ENCODE measurements around the gene KLRC2.
"Not testable (repeated sequence)": the region's sequence is repeated elsewhere in the genome, so short reads cannot be mapped to it uniquely, and the experiment has no call there.

Gene KLRC2

DNA sequence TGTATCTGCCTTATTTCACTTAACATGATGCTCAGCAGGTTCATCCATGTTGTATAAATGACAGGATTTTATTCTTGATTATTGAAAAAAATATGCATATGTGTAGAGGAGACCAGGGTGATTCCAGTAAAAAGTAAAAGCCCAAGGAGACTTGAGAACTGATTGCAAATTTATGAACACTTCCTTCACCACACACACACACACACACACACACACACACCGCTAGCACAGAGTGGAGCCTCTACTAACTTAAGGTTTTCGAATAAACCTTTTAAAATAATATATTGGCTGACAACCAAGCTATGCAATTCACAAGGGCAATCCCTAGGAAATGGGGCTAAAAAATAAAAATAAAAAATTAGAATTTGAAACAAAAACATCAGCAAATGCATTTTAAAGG, 37.6 kb downstream of the KLRC2 start:
- no peak for TF ChIP-seq EZH2 (IDR thresholded peaks at IDR 0.05; ENCODE audit: borderline replicate concordance, low read length)
- TF ChIP-seq, protein P1, sequence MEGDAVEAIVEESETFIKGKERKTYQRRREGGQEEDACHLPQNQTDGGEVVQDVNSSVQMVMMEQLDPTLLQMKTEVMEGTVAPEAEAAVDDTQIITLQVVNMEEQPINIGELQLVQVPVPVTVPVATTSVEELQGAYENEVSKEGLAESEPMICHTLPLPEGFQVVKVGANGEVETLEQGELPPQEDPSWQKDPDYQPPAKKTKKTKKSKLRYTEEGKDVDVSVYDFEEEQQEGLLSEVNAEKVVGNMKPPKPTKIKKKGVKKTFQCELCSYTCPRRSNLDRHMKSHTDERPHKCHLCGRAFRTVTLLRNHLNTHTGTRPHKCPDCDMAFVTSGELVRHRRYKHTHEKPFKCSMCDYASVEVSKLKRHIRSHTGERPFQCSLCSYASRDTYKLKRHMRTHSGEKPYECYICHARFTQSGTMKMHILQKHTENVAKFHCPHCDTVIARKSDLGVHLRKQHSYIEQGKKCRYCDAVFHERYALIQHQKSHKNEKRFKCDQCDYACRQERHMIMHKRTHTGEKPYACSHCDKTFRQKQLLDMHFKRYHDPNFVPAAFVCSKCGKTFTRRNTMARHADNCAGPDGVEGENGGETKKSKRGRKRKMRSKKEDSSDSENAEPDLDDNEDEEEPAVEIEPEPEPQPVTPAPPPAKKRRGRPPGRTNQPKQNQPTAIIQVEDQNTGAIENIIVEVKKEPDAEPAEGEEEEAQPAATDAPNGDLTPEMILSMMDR (IDR thresholded peaks at IDR 0.05; ENCODE audit: low read length), result no peak
- Histone ChIP-seq H3F3A (ENCODE audit: insufficient read depth, low read length) (peaks cover 19% of the 10 kb centered on the region), H3K4me2 (ENCODE audit: low read length) (peak overlapping the region; percentile 81), H3K9me2 (ENCODE audit: low read depth, low read length) (no peaks in the 10 kb centered on the region), H4K20me1 (ENCODE audit: insufficient read depth, low read length) (no peaks in the 10 kb centered on the region), H3K4me1 (ENCODE audit: insufficient read depth, low read length, severe bottlenecking) (peaks cover 95% of the 10 kb centered on the region), H3K9ac (ENCODE audit: low read length) (peak overlapping the region; percentile 75), H3K27me3 (ENCODE audit: insufficient read depth, low read length) (no peaks in the 10 kb centered on the region), H3K27ac (ENCODE audit: low read depth, low read length, poor library complexity, severe bottlenecking) (peak overlapping the region; percentile 97), H3K36me3 (ENCODE audit: insufficient read depth, low read length) (peaks cover 46% of the 10 kb centered on the region), H3K9me3 (ENCODE audit: low read length) (no peaks in the 10 kb centered on the region), H3K79me2 (ENCODE audit: insufficient read depth, low read length) (peaks cover 31% of the 10 kb centered on the region), H3K4me3 (ENCODE audit: low read depth, low read length, poor library complexity, severe bottlenecking) (peak overlapping the region; percentile 57), H2AFZ (ENCODE audit: low read length) (no peak overlapping the region)

DNA sequence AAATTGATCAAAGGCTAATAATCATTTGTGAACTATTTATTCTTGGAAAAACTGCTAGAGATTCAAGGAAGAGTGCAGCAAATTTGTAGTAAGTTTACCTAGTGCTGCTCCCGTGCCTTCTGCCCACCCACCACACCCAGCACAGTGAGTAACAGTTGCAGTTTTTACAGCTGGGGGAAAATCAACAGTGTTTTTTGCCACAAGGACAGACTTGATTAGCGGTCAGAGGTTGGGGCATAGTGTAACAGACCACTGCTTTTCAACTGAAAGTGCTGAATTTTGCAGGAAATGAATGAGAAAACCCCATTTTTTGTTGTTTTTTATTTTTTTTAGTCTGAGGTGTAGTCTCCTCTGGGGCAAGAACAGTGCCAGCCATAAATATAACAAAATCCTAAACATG, 38.5 kb downstream of the KLRC2 start:
- Histone ChIP-seq H3K4me2 (ENCODE audit: low read length) (peak overlapping the region; percentile 81), H3K9me2 (ENCODE audit: low read depth, low read length) (no peaks in the 10 kb centered on the region), H3K4me1 (ENCODE audit: insufficient read depth, low read length, severe bottlenecking) (peaks cover 99% of the 10 kb centered on the region), H3K79me2 (ENCODE audit: insufficient read depth, low read length) (peaks cover 23% of the 10 kb centered on the region; the same call in 1 of the 2 replicates), H3K27ac (ENCODE audit: low read depth, low read length, poor library complexity, severe bottlenecking) (peak overlapping the region; percentile 97), H2AFZ (ENCODE audit: low read length) (no peak overlapping the region), H3K36me3 (ENCODE audit: insufficient read depth, low read length) (peaks cover 43% of the 10 kb centered on the region), H3K4me3 (ENCODE audit: low read depth, low read length, poor library complexity, severe bottlenecking) (peak overlapping the region; percentile 57), H4K20me1 (ENCODE audit: insufficient read depth, low read length) (no peaks in the 10 kb centered on the region), H3K27me3 (ENCODE audit: insufficient read depth, low read length) (no peaks in the 10 kb centered on the region), H3K9ac (ENCODE audit: low read length) (peak overlapping the region; percentile 75), H3F3A (ENCODE audit: insufficient read depth, low read length) (peaks cover 19% of the 10 kb centered on the region), H3K9me3 (ENCODE audit: low read length) (no peaks in the 10 kb centered on the region)
- TF ChIP-seq, protein P1 (IDR thresholded peaks at IDR 0.05; ENCODE audit: low read length), result no peak
- TF ChIP-seq EZH2 (IDR thresholded peaks at IDR 0.05; ENCODE audit: borderline replicate concordance, low read length), result no peak

DNA sequence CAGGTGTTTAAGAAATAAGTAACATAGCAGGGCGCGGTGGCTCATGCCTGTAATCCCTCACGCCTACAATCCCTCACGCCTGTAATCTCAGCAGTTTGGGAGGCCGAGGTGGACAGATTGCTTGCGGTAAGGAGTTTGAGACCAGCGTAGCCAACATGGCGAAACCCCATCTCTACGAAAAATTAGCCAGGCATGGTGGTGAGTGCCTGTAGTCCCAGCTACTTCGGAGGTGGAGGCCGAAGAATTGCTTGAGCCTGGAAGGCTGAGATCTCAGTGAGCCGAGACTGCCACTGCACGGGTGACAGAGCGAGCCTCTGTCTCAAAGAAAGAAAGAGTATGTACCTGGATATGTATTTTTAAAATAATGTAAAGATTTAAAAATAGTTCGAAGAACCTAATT, 39.6 kb downstream of the KLRC2 start:
- peak overlapping the region; percentile 57 for H3K4me3 ChIP-seq (ENCODE audit: low read depth, low read length, poor library complexity, severe bottlenecking)
- H3K27ac ChIP-seq (ENCODE audit: low read depth, low read length, poor library complexity, severe bottlenecking), result peak overlapping the region; percentile 97
- peak overlapping the region; percentile 81 for H3K4me2 ChIP-seq (ENCODE audit: low read length)
- not testable (repeated sequence) for H3K27me3 ChIP-seq (ENCODE audit: insufficient read depth, low read length); H4K20me1 ChIP-seq (ENCODE audit: insufficient read depth, low read length); H3K9me2 ChIP-seq (ENCODE audit: low read depth, low read length); H3K9me3 ChIP-seq (ENCODE audit: low read length); H2AFZ ChIP-seq (ENCODE audit: low read length)
- peaks cover 31% of the 10 kb centered on the region for H3K36me3 ChIP-seq (ENCODE audit: insufficient read depth, low read length)
- peaks cover 20% of the 10 kb centered on the region for H3F3A ChIP-seq (ENCODE audit: insufficient read depth, low read length)
- peak overlapping the region; percentile 75 for H3K9ac ChIP-seq (ENCODE audit: low read length)
- H3K4me1 ChIP-seq (ENCODE audit: insufficient read depth, low read length, severe bottlenecking), result peaks cover 99% of the 10 kb centered on the region
- H3K79me2 ChIP-seq (ENCODE audit: insufficient read depth, low read length), result peaks cover 15% of the 10 kb centered on the region; the same call in 1 of the 2 replicates

DNA sequence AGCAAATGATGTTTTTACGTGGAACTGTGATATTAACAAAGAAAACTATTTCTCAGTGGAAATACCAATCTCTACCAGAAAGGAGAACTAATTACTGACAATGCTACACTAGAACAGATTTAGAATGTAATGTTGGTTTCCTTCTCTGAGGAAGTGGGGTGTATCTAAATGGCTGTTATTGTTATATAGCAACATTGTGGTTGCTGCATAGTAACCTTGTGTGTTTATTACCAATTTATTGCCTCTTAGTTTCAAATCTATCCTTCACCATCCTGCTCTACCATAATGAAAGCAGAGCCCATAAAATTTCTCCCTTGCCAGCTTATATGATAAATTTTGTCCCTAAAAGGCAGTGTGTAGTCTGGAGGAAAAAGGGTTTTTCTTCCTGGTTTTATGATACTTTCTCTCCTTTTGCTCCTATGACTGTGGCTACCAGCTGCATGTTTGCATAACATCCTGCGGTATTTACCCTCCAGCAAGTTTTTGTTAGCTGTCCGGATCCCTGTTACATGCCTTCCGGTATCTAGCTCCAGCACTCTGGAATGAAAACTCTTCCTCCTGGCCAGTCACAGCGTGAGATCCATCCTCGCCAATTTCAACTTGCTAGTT, 40.3 kb downstream of the KLRC2 start:
- Histone ChIP-seq H3K9ac (ENCODE audit: low read length) (peak overlapping the region; percentile 75), H4K20me1 (ENCODE audit: insufficient read depth, low read length) (no peaks in the 10 kb centered on the region), H3K4me3 (ENCODE audit: low read depth, low read length, poor library complexity, severe bottlenecking) (peak overlapping the region; percentile 57), H3K4me2 (ENCODE audit: low read length) (peak overlapping the region; percentile 81), H3K9me2 (ENCODE audit: low read depth, low read length) (no peaks in the 10 kb centered on the region), H3K27me3 (ENCODE audit: insufficient read depth, low read length) (no peaks in the 10 kb centered on the region), H3K79me2 (ENCODE audit: insufficient read depth, low read length) (peaks cover 9% of the 10 kb centered on the region; the same call in 1 of the 2 replicates), H3K4me1 (ENCODE audit: insufficient read depth, low read length, severe bottlenecking) (peaks cover 100% of the 10 kb centered on the region), H3K9me3 (ENCODE audit: low read length) (no peaks in the 10 kb centered on the region), H3K36me3 (ENCODE audit: insufficient read depth, low read length) (peaks cover 25% of the 10 kb centered on the region), H3K27ac (ENCODE audit: low read depth, low read length, poor library complexity, severe bottlenecking) (peak overlapping the region; percentile 97), H2AFZ (ENCODE audit: low read length) (no peak overlapping the region), H3F3A (ENCODE audit: insufficient read depth, low read length) (peaks cover 20% of the 10 kb centered on the region)
- TF ChIP-seq, protein P1 (IDR thresholded peaks at IDR 0.05; ENCODE audit: low read length), result no peak
- TF ChIP-seq EZH2 (IDR thresholded peaks at IDR 0.05; ENCODE audit: borderline replicate concordance, low read length), result no peak

DNA sequence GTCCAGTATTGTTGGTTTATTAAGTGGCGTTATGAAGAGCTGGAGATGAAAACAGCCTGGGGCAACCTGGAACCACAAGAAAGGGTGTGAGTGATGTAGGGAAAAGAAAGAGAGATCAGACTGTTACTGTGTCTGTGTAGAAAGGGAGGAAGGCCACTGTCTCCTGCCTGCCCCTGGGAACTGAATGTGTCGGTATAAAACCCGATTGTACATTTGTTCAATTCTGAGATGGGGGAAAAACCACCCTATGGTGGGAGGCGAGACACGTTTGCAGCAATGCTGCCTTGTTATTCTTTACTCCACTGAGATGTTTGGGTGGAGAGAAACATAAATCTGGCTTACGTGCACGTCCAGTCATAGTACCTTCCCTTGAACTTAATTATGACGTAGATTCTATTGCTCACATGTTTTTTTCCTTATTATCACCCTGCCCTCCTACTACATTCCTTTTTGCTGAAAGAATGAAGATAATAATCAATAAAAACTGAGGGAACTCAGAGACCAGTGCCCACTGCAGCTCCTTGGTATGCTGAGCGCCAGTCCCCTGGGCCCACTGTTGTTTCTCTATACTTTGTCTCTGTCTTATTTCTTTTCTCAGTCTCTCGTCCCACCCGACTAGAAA, 41.2 kb downstream of the KLRC2 start:
- not testable (repeated sequence) for H3K9me3 ChIP-seq (ENCODE audit: low read length); H3K27me3 ChIP-seq (ENCODE audit: insufficient read depth, low read length); H4K20me1 ChIP-seq (ENCODE audit: insufficient read depth, low read length); H3K9me2 ChIP-seq (ENCODE audit: low read depth, low read length); H2AFZ ChIP-seq (ENCODE audit: low read length)
- peaks cover 16% of the 10 kb centered on the region for H3K79me2 ChIP-seq (ENCODE audit: insufficient read depth, low read length)
- peaks cover 20% of the 10 kb centered on the region for H3F3A ChIP-seq (ENCODE audit: insufficient read depth, low read length)
- peak overlapping the region; percentile 12 for H3K4me3 ChIP-seq (ENCODE audit: low read depth, low read length, poor library complexity, severe bottlenecking)
- H3K36me3 ChIP-seq (ENCODE audit: insufficient read depth, low read length), result peaks cover 16% of the 10 kb centered on the region
- H3K4me2 ChIP-seq (ENCODE audit: low read length), result peak overlapping the region; percentile 81
- peak overlapping the region; percentile 75 for H3K9ac ChIP-seq (ENCODE audit: low read length)
- peaks cover 100% of the 10 kb centered on the region for H3K4me1 ChIP-seq (ENCODE audit: insufficient read depth, low read length, severe bottlenecking)
- peak overlapping the region; percentile 97 for H3K27ac ChIP-seq (ENCODE audit: low read depth, low read length, poor library complexity, severe bottlenecking)
